ENCODE data around the gene BUB1B. TPM values are rescaled to one million over a fixed set of nuclear protein-coding genes. Genes with fewer than 3 reads are reported as not detected.
"Not testable (repeated sequence)": the region's sequence is repeated elsewhere in the genome, so short reads cannot be mapped to it uniquely, and the experiment has no call there.

BUB1B gene
- total and polyA plus RNA-seq, 7 donors: 0.33 to 9.6 (median 1.8) TPM

DNA sequence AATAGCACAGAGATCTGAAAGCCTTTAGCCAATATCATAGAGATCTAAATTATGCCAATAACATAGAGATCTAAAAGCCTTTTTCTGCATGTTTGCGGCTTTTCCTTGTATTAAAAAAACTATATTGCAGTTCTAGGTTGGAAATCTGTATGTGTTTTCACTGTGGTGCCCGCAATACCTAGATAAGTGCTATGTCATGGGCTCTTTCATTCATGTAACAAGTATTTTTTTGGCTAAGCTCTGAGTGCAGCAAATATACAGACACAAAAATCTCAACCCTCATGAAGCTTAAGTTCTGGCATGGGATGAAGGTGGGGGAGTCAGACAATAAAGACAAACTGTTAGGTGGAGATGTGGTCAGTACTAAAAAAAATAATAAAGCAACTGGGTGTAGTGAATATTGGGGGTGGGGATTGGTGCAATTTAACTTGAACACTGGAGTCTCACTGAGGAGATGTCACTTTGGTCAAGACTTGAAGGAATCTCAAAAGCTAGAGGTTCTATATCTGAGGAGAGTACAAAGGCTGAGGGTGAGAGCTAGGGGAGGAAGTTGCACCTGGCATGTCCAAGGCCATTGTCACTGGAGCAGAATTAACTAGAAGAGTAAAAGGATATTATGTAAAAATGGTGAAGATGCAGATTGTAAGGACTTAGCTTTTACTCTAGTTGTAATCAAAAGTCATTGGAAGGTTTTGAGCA lies 973 bp downstream of the BUB1B start:
- no peak for TF ChIP-seq EP300 (IDR thresholded peaks at IDR 0.05)
- TF ChIP-seq POLR2A (IDR thresholded peaks at IDR 0.05): no peak
- TF ChIP-seq, protein P1, sequence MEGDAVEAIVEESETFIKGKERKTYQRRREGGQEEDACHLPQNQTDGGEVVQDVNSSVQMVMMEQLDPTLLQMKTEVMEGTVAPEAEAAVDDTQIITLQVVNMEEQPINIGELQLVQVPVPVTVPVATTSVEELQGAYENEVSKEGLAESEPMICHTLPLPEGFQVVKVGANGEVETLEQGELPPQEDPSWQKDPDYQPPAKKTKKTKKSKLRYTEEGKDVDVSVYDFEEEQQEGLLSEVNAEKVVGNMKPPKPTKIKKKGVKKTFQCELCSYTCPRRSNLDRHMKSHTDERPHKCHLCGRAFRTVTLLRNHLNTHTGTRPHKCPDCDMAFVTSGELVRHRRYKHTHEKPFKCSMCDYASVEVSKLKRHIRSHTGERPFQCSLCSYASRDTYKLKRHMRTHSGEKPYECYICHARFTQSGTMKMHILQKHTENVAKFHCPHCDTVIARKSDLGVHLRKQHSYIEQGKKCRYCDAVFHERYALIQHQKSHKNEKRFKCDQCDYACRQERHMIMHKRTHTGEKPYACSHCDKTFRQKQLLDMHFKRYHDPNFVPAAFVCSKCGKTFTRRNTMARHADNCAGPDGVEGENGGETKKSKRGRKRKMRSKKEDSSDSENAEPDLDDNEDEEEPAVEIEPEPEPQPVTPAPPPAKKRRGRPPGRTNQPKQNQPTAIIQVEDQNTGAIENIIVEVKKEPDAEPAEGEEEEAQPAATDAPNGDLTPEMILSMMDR (IDR thresholded peaks at IDR 0.05): no peak
- TF ChIP-seq POLR2AphosphoS5 (IDR thresholded peaks at IDR 0.05): no peak
- Histone ChIP-seq H3K27ac (no peak overlapping the region), H3K9me3 (no peaks in the 10 kb centered on the region), H3K36me3 (no peaks in the 10 kb centered on the region), H3K4me3 (no peak overlapping the region), H3K4me1 (peaks cover 0 to 13% (median 6%) of the 10 kb centered on the region in 4 donors), H3K27me3 (no peaks in the 10 kb centered on the region)
- WGBS, 2 donors: 4 to 10% methylated on average over 2 of the region's 2 CpGs
- intact Hi-C loops (cut with DNase I): loop anchor here (1.0 to 10.0 kb wide), 3 partner anchors 53 to 643 kb away; partner anchors contain the start of genes DNAJC17 and ZFYVE19
- DNase-seq: no peak

DNA sequence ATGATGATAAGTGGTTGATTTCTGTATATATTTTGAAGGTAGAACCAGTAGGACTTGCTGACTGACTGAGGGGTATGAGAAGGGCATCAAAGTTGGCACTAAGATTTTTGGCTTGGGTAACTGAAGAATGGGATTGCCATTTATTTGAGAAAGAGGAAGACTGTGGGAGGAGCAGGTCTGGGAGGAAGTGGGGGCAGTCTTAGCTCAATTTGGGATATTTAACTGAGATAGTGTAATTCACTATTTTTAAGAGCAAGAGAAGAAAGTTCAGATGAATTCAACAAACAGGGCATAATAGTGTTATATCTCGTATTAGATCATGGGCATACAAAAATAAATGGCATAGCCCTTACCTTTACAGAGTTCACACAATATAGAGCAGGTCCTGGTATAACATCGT lies 1.7 kb downstream of the BUB1B start:
- Histone ChIP-seq H3K4me1 (peaks cover 0 to 13% (median 6%) of the 10 kb centered on the region in 4 donors), H3K9me3 (no peaks in the 10 kb centered on the region), H3K27me3 (no peaks in the 10 kb centered on the region), H3K4me3 (no peak overlapping the region), H3K27ac (no peak overlapping the region), H3K36me3 (no peaks in the 10 kb centered on the region)
- no peak for TF ChIP-seq EP300 (IDR thresholded peaks at IDR 0.05)
- TF ChIP-seq POLR2AphosphoS5 (IDR thresholded peaks at IDR 0.05): no peak
- no peak for TF ChIP-seq POLR2A (IDR thresholded peaks at IDR 0.05)
- TF ChIP-seq, protein P1 (IDR thresholded peaks at IDR 0.05): no peak
- DNase-seq: no peak
- intact Hi-C loops (cut with DNase I): loop anchor here (10.0 kb wide), 1 partner anchor 642 kb away; the partner anchor contains the start of genes DNAJC17 and ZFYVE19
- WGBS, 2 donors: 83 to 92% methylated on average over 2 of the region's 2 CpGs

DNA sequence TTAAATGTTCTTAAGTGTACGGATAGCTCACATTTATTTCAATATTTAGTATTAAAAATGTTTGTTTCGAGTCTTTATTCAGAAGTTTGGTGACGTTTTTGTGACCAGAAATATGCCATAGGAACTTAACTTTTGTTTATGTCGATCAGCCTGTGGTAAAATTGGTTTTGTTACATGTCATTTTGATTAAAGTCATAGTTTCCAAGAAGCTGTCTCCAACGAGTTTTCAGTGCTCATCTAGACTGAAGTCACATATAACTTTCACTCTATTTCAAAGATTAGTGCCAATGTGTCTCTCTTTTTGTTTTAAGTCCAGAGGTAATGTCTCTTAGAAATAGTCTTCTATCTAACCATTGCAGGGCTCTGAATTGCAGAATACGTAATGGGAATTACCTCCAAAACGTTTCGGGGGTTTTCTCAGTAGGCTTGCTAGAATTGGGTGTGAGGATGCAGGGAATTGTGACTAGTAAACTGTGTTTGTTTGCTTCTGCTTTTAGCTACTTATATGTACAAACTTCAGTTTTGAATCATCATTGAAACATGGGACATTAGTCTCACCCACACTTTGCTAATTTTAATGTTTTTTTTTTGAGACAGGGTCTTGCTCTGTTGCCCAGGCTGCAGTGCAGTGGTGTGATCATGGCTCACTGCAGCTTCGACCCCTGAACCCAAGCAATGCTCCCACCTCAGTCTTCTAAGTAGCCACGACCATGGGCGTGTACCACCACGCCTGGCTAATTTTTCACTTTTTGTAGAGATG lies 3.0 kb downstream of the BUB1B start:
- Histone ChIP-seq H3K4me1 (peaks cover 0 to 13% (median 6%) of the 10 kb centered on the region in 4 donors), H3K27me3 (no peaks in the 10 kb centered on the region), H3K27ac (no peak overlapping the region), H3K9me3 (no peaks in the 10 kb centered on the region), H3K4me3 (no peak overlapping the region), H3K36me3 (no peaks in the 10 kb centered on the region)
- TF ChIP-seq, protein P1 (IDR thresholded peaks at IDR 0.05): no peak
- no peak for DNase-seq
- intact Hi-C loops (cut with DNase I): loop anchor here (10.0 kb wide), 1 partner anchor 641 kb away; the partner anchor contains the start of genes DNAJC17 and ZFYVE19
- 79 to 87% methylated on average over 12 of the region's 12 CpGs for WGBS, 2 donors

DNA sequence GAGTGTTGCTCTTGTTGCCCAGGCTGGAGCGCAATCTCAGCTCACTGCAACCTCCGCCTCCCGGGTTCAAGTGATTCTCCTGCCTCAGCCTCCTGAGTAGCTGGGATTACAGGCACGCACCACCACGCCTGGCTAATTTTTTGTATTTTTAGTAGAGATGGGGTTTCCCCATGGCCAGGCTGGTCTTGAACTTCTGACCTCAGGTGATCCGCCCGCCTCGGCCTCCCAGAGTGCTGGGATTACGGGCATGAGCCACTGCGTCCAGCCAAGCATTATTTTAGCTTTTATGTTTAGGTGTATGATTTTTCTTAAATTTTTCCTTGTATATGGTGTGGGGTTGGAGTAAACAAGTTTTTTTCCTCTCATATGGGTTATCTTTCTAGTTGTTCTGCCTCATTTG lies 6.5 kb downstream of the BUB1B start:
- not testable (repeated sequence) for DNase-seq, H3K36me3 ChIP-seq, H3K4me3 ChIP-seq, H3K27ac ChIP-seq, H3K9me3 ChIP-seq, H3K4me1 ChIP-seq, H3K27me3 ChIP-seq
- intact Hi-C loops (cut with DNase I): loop anchor here (10.0 kb wide), 1 partner anchor 637 kb away; the partner anchor contains the start of genes DNAJC17 and ZFYVE19
- WGBS, 2 donors: 86 to 95% methylated on average over 10 of the region's 10 CpGs

DNA sequence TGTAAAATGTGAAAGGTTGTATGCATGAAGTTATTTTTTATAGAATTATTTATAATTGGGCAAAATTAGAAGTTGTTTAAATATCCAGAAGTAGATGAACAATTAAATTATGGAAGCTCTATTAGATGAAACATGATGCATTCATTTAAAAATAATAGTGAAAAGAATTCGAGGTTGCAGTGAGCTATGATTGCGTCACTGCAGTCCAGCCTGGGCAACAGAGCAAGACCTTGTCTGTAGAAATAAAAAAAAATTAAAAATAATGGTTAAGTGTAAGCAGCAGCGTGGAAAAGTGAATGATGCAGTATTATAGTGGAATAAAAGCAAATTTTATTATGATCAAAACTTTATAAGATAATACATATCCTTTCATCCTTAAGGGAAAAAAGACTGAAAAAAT lies 14.3 kb downstream of the BUB1B start:
- no peak for DNase-seq
- H3K27ac ChIP-seq: no peak overlapping the region
- H3K36me3 ChIP-seq: no peaks in the 10 kb centered on the region
- 90 to 91% methylated on average over 3 of the region's 3 CpGs for WGBS, 2 donors
- H3K9me3 ChIP-seq: no peaks in the 10 kb centered on the region
- TF ChIP-seq POLR2AphosphoS5 (IDR thresholded peaks at IDR 0.05) (no peak), POLR2A (IDR thresholded peaks at IDR 0.05) (no peak), EP300 (IDR thresholded peaks at IDR 0.05) (no peak)
- TF ChIP-seq, protein P1 (IDR thresholded peaks at IDR 0.05): no peak
- no peak overlapping the region for H3K4me3 ChIP-seq
- intact Hi-C loops (cut with DNase I): no loop called here
- H3K27me3 ChIP-seq: no peaks in the 10 kb centered on the region
- no peaks in the 10 kb centered on the region for H3K4me1 ChIP-seq

Measured in sigmoid colon (tissue), 7 donors.